ENCODE results near the gene PDILT.

Gene PDILT

GRCh38 chr16:20336955-20337354 is 67.6 kb downstream of the PDILT start:
- H3K36me3 ChIP-seq (replicated peaks in 1 of 2; ENCODE audit: control insufficient read depth in 2 of 2, insufficient read depth in 2 of 2, low read length in 2 of 2): no peaks in the 10 kb centered on the region
- no peak overlapping the region for H3K27ac ChIP-seq (replicated peaks; ENCODE audit: low read length)
- H2BK5ac ChIP-seq (ENCODE audit: low read length): no peak overlapping the region
- no peak overlapping the region for H3K4me2 ChIP-seq (ENCODE audit: insufficient read depth, low read length, poor library complexity, severe bottlenecking)
- H3K4ac ChIP-seq (ENCODE audit: low read length): no peak overlapping the region
- no peaks in the 10 kb centered on the region for H3K9me3 ChIP-seq (replicated peaks in 1 of 2; ENCODE audit: control insufficient read depth in 2 of 2, insufficient read depth in 1 of 2, low read depth in 1 of 2, low read length in 2 of 2)
- H2BK120ac ChIP-seq (ENCODE audit: low read depth, low read length): no peak overlapping the region
- no peak overlapping the region for H4K91ac ChIP-seq (ENCODE audit: low read depth, low read length, poor library complexity)
- no peak overlapping the region for H2AK5ac ChIP-seq (ENCODE audit: low read depth, low read length)
- no peaks in the 10 kb centered on the region for H3K27me3 ChIP-seq (ENCODE audit: control insufficient read depth in 3 of 3, insufficient read depth in 3 of 3, low read depth in 1 of 3, low read length in 3 of 3)
- no peak overlapping the region for H2BK12ac ChIP-seq (ENCODE audit: low read length)
- H3K79me1 ChIP-seq (ENCODE audit: low read depth, low read length): no peaks in the 10 kb centered on the region
- H3K9ac ChIP-seq (ENCODE audit: low read depth, low read length, poor library complexity): no peak overlapping the region
- H3K23ac ChIP-seq (ENCODE audit: low read depth, low read length, poor library complexity): no peak overlapping the region
- WGBS, 2 donors (ENCODE audit: extremely low coverage in 2 of 2, insufficient read length in 2 of 2, insufficient replicate concordance in 1 of 2): no CpG with 5 or more reads among the region's 2 CpGs
- H3K4me1 ChIP-seq (ENCODE audit: control insufficient read depth in 2 of 2, insufficient read depth in 1 of 2, low read depth in 1 of 2, low read length in 2 of 2): no peaks in the 10 kb centered on the region
- no peak overlapping the region for H3K4me3 ChIP-seq (ENCODE audit: low read length in 2 of 2)
- H2AFZ ChIP-seq (ENCODE audit: low read length): no peak overlapping the region
- H4K8ac ChIP-seq (ENCODE audit: low read depth, low read length): no peak overlapping the region
- H3K18ac ChIP-seq (ENCODE audit: low read length): no peak overlapping the region
- no peak for DNase-seq (ENCODE audit: low spot score)
- no peak overlapping the region for H3K14ac ChIP-seq (ENCODE audit: low read length)
- H2BK15ac ChIP-seq (ENCODE audit: low read length): no peak overlapping the region

DNA sequence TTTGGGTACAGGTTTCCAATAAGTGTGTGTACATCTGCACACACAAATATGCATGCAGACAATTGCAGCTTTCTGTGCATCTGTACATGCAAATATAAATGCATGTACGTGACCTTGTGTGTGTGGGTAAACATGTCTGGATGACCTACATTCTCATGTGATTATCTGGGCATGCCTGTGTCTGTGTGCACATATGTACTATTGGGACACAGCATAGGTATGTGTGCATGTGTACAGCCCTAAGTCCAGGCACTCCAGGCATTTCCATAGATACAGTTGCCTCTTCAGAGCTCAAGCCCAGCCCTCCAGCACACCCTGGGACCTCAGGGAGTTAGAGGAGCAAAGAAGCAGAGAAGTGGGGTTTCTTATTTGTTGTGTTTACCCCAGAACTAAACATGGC is 70.1 kb downstream of the PDILT start:
- H2BK120ac ChIP-seq (ENCODE audit: low read depth, low read length): no peak overlapping the region
- no peaks in the 10 kb centered on the region for H3K79me1 ChIP-seq (ENCODE audit: low read depth, low read length)
- no peak overlapping the region for H3K4me3 ChIP-seq (ENCODE audit: low read length in 2 of 2)
- no peak overlapping the region for H3K27ac ChIP-seq (replicated peaks; ENCODE audit: low read length)
- no peak overlapping the region for H2BK15ac ChIP-seq (ENCODE audit: low read length)
- H3K9me3 ChIP-seq (replicated peaks in 1 of 2; ENCODE audit: control insufficient read depth in 2 of 2, insufficient read depth in 1 of 2, low read depth in 1 of 2, low read length in 2 of 2): no peaks in the 10 kb centered on the region
- no peak overlapping the region for H3K9ac ChIP-seq (ENCODE audit: low read depth, low read length, poor library complexity)
- no CpG with 5 or more reads among the region's 1 CpG for WGBS, 2 donors (ENCODE audit: extremely low coverage in 2 of 2, insufficient read length in 2 of 2, insufficient replicate concordance in 1 of 2)
- no peak overlapping the region for H3K4ac ChIP-seq (ENCODE audit: low read length)
- no peak overlapping the region for H3K4me2 ChIP-seq (ENCODE audit: insufficient read depth, low read length, poor library complexity, severe bottlenecking)
- H3K36me3 ChIP-seq (replicated peaks in 1 of 2; ENCODE audit: control insufficient read depth in 2 of 2, insufficient read depth in 2 of 2, low read length in 2 of 2): no peaks in the 10 kb centered on the region
- H2AK5ac ChIP-seq (ENCODE audit: low read depth, low read length): no peak overlapping the region
- no peak overlapping the region for H3K14ac ChIP-seq (ENCODE audit: low read length)
- no peak overlapping the region for H3K18ac ChIP-seq (ENCODE audit: low read length)
- no peak for DNase-seq (ENCODE audit: low spot score)
- H3K27me3 ChIP-seq (ENCODE audit: control insufficient read depth in 3 of 3, insufficient read depth in 3 of 3, low read depth in 1 of 3, low read length in 3 of 3): no peaks in the 10 kb centered on the region
- no peak overlapping the region for H2BK12ac ChIP-seq (ENCODE audit: low read length)
- H4K8ac ChIP-seq (ENCODE audit: low read depth, low read length): peak overlapping the region; percentile 56
- H2BK5ac ChIP-seq (ENCODE audit: low read length): no peak overlapping the region
- H3K4me1 ChIP-seq (ENCODE audit: control insufficient read depth in 2 of 2, insufficient read depth in 1 of 2, low read depth in 1 of 2, low read length in 2 of 2): no peaks in the 10 kb centered on the region
- no peak overlapping the region for H3K23ac ChIP-seq (ENCODE audit: low read depth, low read length, poor library complexity)
- H4K91ac ChIP-seq (ENCODE audit: low read depth, low read length, poor library complexity): no peak overlapping the region
- H2AFZ ChIP-seq (ENCODE audit: low read length): no peak overlapping the region

- no peak overlapping the region for H3K23ac ChIP-seq (ENCODE audit: low read depth, low read length, poor library complexity)
- no peak overlapping the region for H3K18ac ChIP-seq (ENCODE audit: low read length)
- no peak overlapping the region for H4K8ac ChIP-seq (ENCODE audit: low read depth, low read length)
- no peak overlapping the region for H2AFZ ChIP-seq (ENCODE audit: low read length)
- no peak overlapping the region for H2BK120ac ChIP-seq (ENCODE audit: low read depth, low read length)
- no peak overlapping the region for H2BK12ac ChIP-seq (ENCODE audit: low read length)
- H3K9ac ChIP-seq (ENCODE audit: low read depth, low read length, poor library complexity): no peak overlapping the region
- H3K9me3 ChIP-seq (replicated peaks in 1 of 2; ENCODE audit: control insufficient read depth in 2 of 2, insufficient read depth in 1 of 2, low read depth in 1 of 2, low read length in 2 of 2): no peaks in the 10 kb centered on the region
- H2AK5ac ChIP-seq (ENCODE audit: low read depth, low read length): no peak overlapping the region
- no peak overlapping the region for H3K4me2 ChIP-seq (ENCODE audit: insufficient read depth, low read length, poor library complexity, severe bottlenecking)
- no CpG with 5 or more reads among the region's 5 CpGs for WGBS, 2 donors (ENCODE audit: extremely low coverage in 2 of 2, insufficient read length in 2 of 2, insufficient replicate concordance in 1 of 2)
- no peak for DNase-seq (ENCODE audit: low spot score)
- H3K27me3 ChIP-seq (ENCODE audit: control insufficient read depth in 3 of 3, insufficient read depth in 3 of 3, low read depth in 1 of 3, low read length in 3 of 3): no peaks in the 10 kb centered on the region
- H3K4me3 ChIP-seq (ENCODE audit: low read length in 2 of 2): no peak overlapping the region
- H3K36me3 ChIP-seq (replicated peaks in 1 of 2; ENCODE audit: control insufficient read depth in 2 of 2, insufficient read depth in 2 of 2, low read length in 2 of 2): no peaks in the 10 kb centered on the region
- no peak overlapping the region for H2BK5ac ChIP-seq (ENCODE audit: low read length)
- H3K4me1 ChIP-seq (ENCODE audit: control insufficient read depth in 2 of 2, insufficient read depth in 1 of 2, low read depth in 1 of 2, low read length in 2 of 2): no peaks in the 10 kb centered on the region
- no peak overlapping the region for H3K27ac ChIP-seq (replicated peaks; ENCODE audit: low read length)
- H3K79me1 ChIP-seq (ENCODE audit: low read depth, low read length): no peaks in the 10 kb centered on the region
- no peak overlapping the region for H4K91ac ChIP-seq (ENCODE audit: low read depth, low read length, poor library complexity)
- H3K14ac ChIP-seq (ENCODE audit: low read length): no peak overlapping the region
- H2BK15ac ChIP-seq (ENCODE audit: low read length): no peak overlapping the region
- no peak overlapping the region for H3K4ac ChIP-seq (ENCODE audit: low read length)
Measured at GRCh38 chr16:20333120-20333519, 71.4 kb downstream of the PDILT start.

GRCh38 chr16:20332411-20332810 is 72.1 kb downstream of the PDILT start:
- H4K91ac ChIP-seq (ENCODE audit: low read depth, low read length, poor library complexity): no peak overlapping the region
- no peak overlapping the region for H3K14ac ChIP-seq (ENCODE audit: low read length)
- no peak overlapping the region for H3K9ac ChIP-seq (ENCODE audit: low read depth, low read length, poor library complexity)
- DNase-seq (ENCODE audit: low spot score): no peak
- no peak overlapping the region for H3K4ac ChIP-seq (ENCODE audit: low read length)
- no peak overlapping the region for H2AFZ ChIP-seq (ENCODE audit: low read length)
- no peaks in the 10 kb centered on the region for H3K4me1 ChIP-seq (ENCODE audit: control insufficient read depth in 2 of 2, insufficient read depth in 1 of 2, low read depth in 1 of 2, low read length in 2 of 2)
- no peak overlapping the region for H3K4me2 ChIP-seq (ENCODE audit: insufficient read depth, low read length, poor library complexity, severe bottlenecking)
- no peak overlapping the region for H4K8ac ChIP-seq (ENCODE audit: low read depth, low read length)
- H3K23ac ChIP-seq (ENCODE audit: low read depth, low read length, poor library complexity): no peak overlapping the region
- H3K4me3 ChIP-seq (ENCODE audit: low read length in 2 of 2): no peak overlapping the region
- H2BK12ac ChIP-seq (ENCODE audit: low read length): no peak overlapping the region
- H2BK15ac ChIP-seq (ENCODE audit: low read length): no peak overlapping the region
- H3K9me3 ChIP-seq (replicated peaks in 1 of 2; ENCODE audit: control insufficient read depth in 2 of 2, insufficient read depth in 1 of 2, low read depth in 1 of 2, low read length in 2 of 2): no peaks in the 10 kb centered on the region
- no peaks in the 10 kb centered on the region for H3K79me1 ChIP-seq (ENCODE audit: low read depth, low read length)
- H3K27me3 ChIP-seq (ENCODE audit: control insufficient read depth in 3 of 3, insufficient read depth in 3 of 3, low read depth in 1 of 3, low read length in 3 of 3): no peaks in the 10 kb centered on the region
- H3K18ac ChIP-seq (ENCODE audit: low read length): no peak overlapping the region
- WGBS, 2 donors (ENCODE audit: extremely low coverage in 2 of 2, insufficient read length in 2 of 2, insufficient replicate concordance in 1 of 2): no CpG with 5 or more reads among the region's 8 CpGs
- H3K27ac ChIP-seq (replicated peaks; ENCODE audit: low read length): no peak overlapping the region
- no peak overlapping the region for H2BK120ac ChIP-seq (ENCODE audit: low read depth, low read length)
- no peak overlapping the region for H2AK5ac ChIP-seq (ENCODE audit: low read depth, low read length)
- H2BK5ac ChIP-seq (ENCODE audit: low read length): no peak overlapping the region
- no peaks in the 10 kb centered on the region for H3K36me3 ChIP-seq (replicated peaks in 1 of 2; ENCODE audit: control insufficient read depth in 2 of 2, insufficient read depth in 2 of 2, low read length in 2 of 2)

Data from neuronal stem cell (in vitro differentiated cells).